HepG2 (cell line): ENCODE results near the gene EFNA4. TPM values are rescaled to one million over a fixed set of nuclear protein-coding genes. Genes with fewer than 3 reads are reported as not detected.

Experiments used
- ATAD3A ChIP-seq: sonication (generic); formaldehyde crosslinking; IDR thresholded peaks from 2 replicates; pipeline ENCODE4 v1.4.0; 2020; ENCODE audit warnings: missing genetic modification reagents
- HIC2 ChIP-seq: sonication (generic); formaldehyde crosslinking; IDR thresholded peaks from 2 replicates; pipeline ENCODE4 v1.9.0; 2022; ENCODE audit warnings: low read depth, missing genetic modification reagents
- HMG20B ChIP-seq: conservative IDR thresholded peaks from 2 replicates; pipeline ENCODE4 v1.6.1; 2016; ENCODE audit warnings: missing genetic modification reagents, missing compliant biosample characterization
- MIXL1 ChIP-seq: IDR thresholded peaks from 2 replicates; pipeline ENCODE4 v1.6.1; 2016
- MTERF4 ChIP-seq: sonication (generic); formaldehyde crosslinking; IDR thresholded peaks from 2 replicates; pipeline ENCODE4 v1.8.0; 2023; ENCODE audit warnings: mild to moderate bottlenecking, missing genetic modification reagents
- NFRKB ChIP-seq: fragments of 450-650 bp; IDR thresholded peaks from 2 replicates; pipeline ENCODE4 v1.6.1; 2017
- PBX3 ChIP-seq: sonication (generic); formaldehyde crosslinking; IDR thresholded peaks from 2 replicates; pipeline ENCODE4 v1.8.1; 2023; ENCODE audit warnings: missing genetic modification reagents, inconsistent platforms, borderline replicate concordance
- PITX1 ChIP-seq: sonication (generic); formaldehyde crosslinking; IDR thresholded peaks from 2 replicates; pipeline ENCODE4 v1.5.1; 2020; ENCODE audit warnings: mild to moderate bottlenecking, missing genetic modification reagents
- RFX5 ChIP-seq: IDR thresholded peaks from 2 replicates; pipeline ENCODE4 v1.6.1; 2011; ENCODE audit warnings: low read depth, low read length, improper control_type of control experiment
- SMARCC2 ChIP-seq: fragments of 450-650 bp; IDR thresholded peaks from 2 replicates; pipeline ENCODE4 v1.6.1; 2017; ENCODE audit warnings: antibody characterized with exemption, mild to moderate bottlenecking
- ZNF121 ChIP-seq: sonication (generic); formaldehyde crosslinking; IDR thresholded peaks from 2 replicates; pipeline ENCODE4 v1.5.0; 2020; ENCODE audit warnings: mild to moderate bottlenecking, missing genetic modification reagents
- ZNF17 ChIP-seq: sonication (generic); formaldehyde crosslinking; IDR thresholded peaks from 2 replicates; pipeline ENCODE4 v1.5.0; 2020; ENCODE audit warnings: mild to moderate bottlenecking, missing genetic modification reagents
- ZNF530 ChIP-seq: sonication (generic); formaldehyde crosslinking; IDR thresholded peaks from 2 replicates; pipeline ENCODE4 v1.5.0; 2020; ENCODE audit warnings: low read depth, mild to moderate bottlenecking, missing genetic modification reagents
- ZNF598 ChIP-seq: sonication (generic); formaldehyde crosslinking; IDR thresholded peaks from 2 replicates; pipeline ENCODE4 v1.5.1; 2020; ENCODE audit warnings: mild to moderate bottlenecking, missing genetic modification reagents, borderline replicate concordance
- polyA plus RNA-seq, 8 experiments: library from polyadenylated mRNA; depleted of rRNA in 3 of 8; stranded (reverse) in 7 of 8; unstranded in 1 of 8; fragments of >200 nt; fragmentation: Illumina TruSeq in 4 of 8; extraction: Trizol in 4 of 8; gene quantifications; 2 replicates each; pipeline versions ENCODE4 v1.2.1 to v1.2.3, GENCODE V29; 2011 to 2016; ENCODE audit warnings: low read depth in 4 of 8, missing spikeins in 1 of 8, mixed read lengths in 1 of 8; ENCODE audit not compliant: insufficient read depth in 1 of 8
- total RNA-seq, 5 experiments: library from RNA; depleted of rRNA; stranded (reverse); fragments of >200 nt; fragmentation: Illumina TruSeq; extraction: Trizol; gene quantifications; 2 replicates each; pipeline ENCODE4 v1.2.3, GENCODE V29; 2016; ENCODE audit warnings: low read depth in 1 of 5
- TF ChIP-seq, protein P1 (sequence below): sonication (generic); formaldehyde crosslinking; IDR thresholded peaks from 2 replicates; pipeline ENCODE4 v1.4.0; 2020; ENCODE audit warnings: mild to moderate bottlenecking, missing genetic modification reagents
- TF ChIP-seq, protein P2 (sequence below): sonication (generic); formaldehyde crosslinking; conservative IDR thresholded peaks from 2 replicates; pipeline ENCODE4 v1.8.0; 2022; ENCODE audit warnings: mild to moderate bottlenecking, moderate library complexity, missing genetic modification reagents

The EFNA4 gene
- total and polyA plus RNA-seq, 2 of the 13 experiments (the other 11 are each of a cell fraction or from before 2014, with no cell fraction given) = 12.0 to 17.2 TPM

DNA sequence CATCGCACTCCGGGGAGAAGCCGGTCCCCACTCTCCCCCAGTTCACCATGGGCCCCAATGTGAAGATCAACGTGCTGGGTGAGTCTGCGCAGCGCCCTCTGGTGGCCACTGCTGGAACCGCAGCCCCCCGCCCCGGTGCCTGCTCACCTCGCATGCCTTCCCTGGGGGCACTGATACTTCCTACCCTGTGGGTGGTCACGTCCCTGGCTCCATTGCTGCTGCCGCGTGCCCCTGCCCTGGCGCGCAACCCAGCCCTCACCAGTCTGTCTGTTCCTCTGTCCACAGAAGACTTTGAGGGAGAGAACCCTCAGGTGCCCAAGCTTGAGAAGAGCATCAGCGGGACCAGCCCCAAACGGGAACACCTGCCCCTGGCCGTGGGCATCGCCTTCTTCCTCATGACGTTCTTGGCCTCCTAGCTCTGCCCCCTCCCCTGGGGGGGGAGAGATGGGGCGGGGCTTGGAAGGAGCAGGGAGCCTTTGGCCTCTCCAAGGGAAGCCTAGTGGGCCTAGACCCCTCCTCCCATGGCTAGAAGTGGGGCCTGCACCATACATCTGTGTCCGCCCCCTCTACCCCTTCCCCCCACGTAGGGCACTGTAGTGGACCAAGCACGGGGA lies 22.7 kb downstream of the EFNA4 start (continued):
- TF ChIP-seq NFRKB (no peak), ATAD3A (CRISPR knock-in tag) (no peak), HMG20B (CRISPR knock-in tag) (no peak), RFX5 (no peak), PBX3 (no peak), SMARCC2 (no peak), HIC2 (CRISPR knock-in tag) (no peak), MTERF4 (0 out of 2 replicates have a peak, but pooled peaks have one; percentile 33), ZNF530 (CRISPR knock-in tag) (no peak), MIXL1 (CRISPR knock-in tag) (0 out of 2 replicates have a peak, but pooled peaks have one; percentile 16), ZNF17 (CRISPR knock-in tag) (no peak), PITX1 (CRISPR knock-in tag) (0 out of 2 replicates have a peak, but pooled peaks have one; percentile 23), ZNF598 (CRISPR knock-in tag) (no peak), ZNF121 (CRISPR knock-in tag) (no peak)
- TF ChIP-seq, protein P1, sequence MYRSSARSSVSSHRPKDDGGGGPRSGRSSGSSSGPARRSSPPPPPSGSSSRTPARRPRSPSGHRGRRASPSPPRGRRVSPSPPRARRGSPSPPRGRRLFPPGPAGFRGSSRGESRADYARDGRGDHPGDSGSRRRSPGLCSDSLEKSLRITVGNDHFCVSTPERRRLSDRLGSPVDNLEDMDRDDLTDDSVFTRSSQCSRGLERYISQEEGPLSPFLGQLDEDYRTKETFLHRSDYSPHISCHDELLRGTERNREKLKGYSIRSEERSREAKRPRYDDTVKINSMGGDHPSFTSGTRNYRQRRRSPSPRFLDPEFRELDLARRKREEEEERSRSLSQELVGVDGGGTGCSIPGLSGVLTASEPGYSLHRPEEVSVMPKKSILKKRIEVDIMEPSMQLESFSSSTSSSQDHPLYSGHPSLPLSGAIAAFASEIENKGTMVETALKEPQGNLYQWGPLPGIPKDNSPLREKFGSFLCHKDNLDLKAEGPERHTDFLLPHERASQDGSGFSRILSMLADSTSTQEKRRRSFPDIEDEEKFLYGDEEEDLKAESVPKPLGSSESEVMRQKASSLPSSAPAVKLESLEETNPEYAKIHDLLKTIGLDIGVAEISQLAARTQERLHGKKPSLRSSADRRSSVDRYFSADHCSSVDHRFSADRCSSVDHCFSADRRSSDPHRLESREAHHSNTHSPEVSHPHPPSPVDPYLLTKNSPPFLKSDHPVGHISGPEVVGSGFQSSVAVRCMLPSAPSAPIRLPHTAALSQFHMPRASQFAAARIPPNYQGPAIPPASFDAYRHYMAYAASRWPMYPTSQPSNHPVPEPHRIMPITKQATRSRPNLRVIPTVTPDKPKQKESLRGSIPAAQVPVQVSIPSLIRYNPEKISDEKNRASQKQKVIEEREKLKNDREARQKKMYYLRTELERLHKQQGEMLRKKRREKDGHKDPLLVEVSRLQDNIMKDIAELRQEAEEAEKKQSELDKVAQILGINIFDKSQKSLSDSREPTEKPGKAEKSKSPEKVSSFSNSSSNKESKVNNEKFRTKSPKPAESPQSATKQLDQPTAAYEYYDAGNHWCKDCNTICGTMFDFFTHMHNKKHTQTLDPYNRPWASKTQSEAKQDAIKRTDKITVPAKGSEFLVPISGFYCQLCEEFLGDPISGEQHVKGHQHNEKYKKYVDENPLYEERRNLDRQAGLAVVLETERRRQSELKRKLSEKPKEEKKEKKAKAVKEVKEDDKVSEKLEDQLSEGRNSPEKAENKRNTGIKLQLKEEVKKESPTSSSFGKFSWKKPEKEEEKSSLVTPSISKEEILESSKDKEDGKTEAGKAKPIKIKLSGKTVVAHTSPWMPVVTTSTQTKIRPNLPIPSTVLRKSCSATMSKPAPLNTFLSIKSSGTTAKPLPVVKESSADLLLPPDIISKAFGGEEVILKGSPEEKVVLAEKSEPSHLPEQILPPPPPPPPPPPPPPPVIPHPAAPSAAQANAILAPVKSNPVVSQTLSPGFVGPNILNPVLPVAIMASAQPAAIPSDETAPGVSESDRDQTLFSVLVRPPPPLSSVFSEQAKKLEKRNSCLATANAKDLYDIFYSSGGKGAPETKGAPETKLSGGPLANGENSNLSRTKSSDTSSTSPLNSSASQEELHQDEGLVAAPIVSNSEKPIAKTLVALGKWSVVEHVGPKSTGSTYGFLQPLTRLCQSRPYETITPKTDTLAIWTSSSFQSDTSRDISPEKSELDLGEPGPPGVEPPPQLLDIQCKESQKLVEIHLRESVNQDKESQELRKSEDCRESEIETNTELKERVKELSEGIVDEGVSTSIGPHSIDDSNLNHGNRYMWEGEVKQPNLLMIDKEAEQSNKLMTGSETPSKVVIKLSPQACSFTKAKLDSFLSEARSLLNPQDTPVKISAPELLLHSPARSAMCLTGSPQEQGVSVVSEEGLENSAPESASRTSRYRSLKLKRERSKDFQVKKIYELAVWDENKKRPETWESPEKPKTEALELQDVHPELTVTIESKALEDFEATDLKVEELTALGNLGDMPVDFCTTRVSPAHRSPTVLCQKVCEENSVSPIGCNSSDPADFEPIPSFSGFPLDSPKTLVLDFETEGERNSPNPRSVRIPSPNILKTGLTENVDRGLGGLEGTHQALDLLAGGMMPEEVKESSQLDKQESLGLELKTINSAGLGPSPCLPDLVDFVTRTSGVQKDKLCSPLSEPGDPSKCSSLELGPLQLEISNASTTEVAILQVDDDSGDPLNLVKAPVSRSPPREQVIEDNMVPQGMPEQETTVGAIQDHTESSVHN (CRISPR knock-in tag) = no peak
- TF ChIP-seq, protein P2, sequence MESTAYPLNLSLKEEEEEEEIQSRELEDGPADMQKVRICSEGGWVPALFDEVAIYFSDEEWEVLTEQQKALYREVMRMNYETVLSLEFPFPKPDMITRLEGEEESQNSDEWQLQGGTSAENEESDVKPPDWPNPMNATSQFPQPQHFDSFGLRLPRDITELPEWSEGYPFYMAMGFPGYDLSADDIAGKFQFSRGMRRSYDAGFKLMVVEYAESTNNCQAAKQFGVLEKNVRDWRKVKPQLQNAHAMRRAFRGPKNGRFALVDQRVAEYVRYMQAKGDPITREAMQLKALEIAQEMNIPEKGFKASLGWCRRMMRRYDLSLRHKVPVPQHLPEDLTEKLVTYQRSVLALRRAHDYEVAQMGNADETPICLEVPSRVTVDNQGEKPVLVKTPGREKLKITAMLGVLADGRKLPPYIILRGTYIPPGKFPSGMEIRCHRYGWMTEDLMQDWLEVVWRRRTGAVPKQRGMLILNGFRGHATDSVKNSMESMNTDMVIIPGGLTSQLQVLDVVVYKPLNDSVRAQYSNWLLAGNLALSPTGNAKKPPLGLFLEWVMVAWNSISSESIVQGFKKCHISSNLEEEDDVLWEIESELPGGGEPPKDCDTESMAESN (CRISPR knock-in tag) = no peak
